AG09309 (cell line): ENCODE measurements around the gene AGK.

Experiments used
- DNase-seq: peaks from one replicate; pipeline ENCODE4 v3.0.0-alpha.2; 2010; ENCODE audit warnings: low read depth
- H3K4me3 ChIP-seq: 2 replicates; pipeline ENCODE4 v1.5.1; 2011; ENCODE audit warnings: mild to moderate bottlenecking, low read depth, low read length, moderate library complexity; ENCODE audit not compliant: control insufficient read depth
- TF ChIP-seq, protein P1 (sequence below): IDR thresholded peaks from 2 replicates; pipeline ENCODE4 v1.5.1; 2011; ENCODE audit warnings: mild to moderate bottlenecking, low read depth, low read length, inconsistent platforms; ENCODE audit not compliant: insufficient read depth, control insufficient read depth; ENCODE audit errors: missing control alignments

AGK gene

GRCh38 chr7:141551094-141551781 lies at the start of gene AGK:
AGK (plus strand) TSS chr7:141551410; CDS start chr7:141555467, 4,057 bp downstream.
- TF ChIP-seq, protein P1, sequence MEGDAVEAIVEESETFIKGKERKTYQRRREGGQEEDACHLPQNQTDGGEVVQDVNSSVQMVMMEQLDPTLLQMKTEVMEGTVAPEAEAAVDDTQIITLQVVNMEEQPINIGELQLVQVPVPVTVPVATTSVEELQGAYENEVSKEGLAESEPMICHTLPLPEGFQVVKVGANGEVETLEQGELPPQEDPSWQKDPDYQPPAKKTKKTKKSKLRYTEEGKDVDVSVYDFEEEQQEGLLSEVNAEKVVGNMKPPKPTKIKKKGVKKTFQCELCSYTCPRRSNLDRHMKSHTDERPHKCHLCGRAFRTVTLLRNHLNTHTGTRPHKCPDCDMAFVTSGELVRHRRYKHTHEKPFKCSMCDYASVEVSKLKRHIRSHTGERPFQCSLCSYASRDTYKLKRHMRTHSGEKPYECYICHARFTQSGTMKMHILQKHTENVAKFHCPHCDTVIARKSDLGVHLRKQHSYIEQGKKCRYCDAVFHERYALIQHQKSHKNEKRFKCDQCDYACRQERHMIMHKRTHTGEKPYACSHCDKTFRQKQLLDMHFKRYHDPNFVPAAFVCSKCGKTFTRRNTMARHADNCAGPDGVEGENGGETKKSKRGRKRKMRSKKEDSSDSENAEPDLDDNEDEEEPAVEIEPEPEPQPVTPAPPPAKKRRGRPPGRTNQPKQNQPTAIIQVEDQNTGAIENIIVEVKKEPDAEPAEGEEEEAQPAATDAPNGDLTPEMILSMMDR, result no peak
- no peak for DNase-seq
- peak within 1 kb of the TSS; percentile 68 for H3K4me3 ChIP-seq

GRCh38 chr7:141501451-141501850 lies 49.8 kb upstream of the AGK start:
- TF ChIP-seq, protein P1, result no peak
- DNase-seq, result no peak
- H3K4me3 ChIP-seq, result no peak overlapping the region

DNA sequence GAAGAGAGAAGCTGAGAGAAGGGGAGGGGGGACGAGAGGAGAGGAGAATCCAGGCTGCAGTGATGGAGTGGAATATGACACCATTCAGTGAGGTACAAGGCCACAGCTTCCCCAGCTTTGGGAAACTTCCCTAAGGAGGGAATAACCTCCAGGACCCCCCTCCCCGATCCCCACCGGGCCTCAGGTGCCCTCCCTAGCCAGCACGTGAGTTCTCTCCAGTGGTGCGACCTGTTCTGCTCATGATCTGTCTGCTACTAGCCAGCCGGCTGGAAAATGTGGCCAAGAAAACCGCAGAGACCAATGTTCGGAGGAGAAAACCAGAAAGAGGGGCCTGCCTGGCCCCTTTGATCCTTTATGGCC lies 39.9 kb upstream of the AGK start:
- no peak overlapping the region for H3K4me3 ChIP-seq
- no peak for DNase-seq
- TF ChIP-seq, protein P1, result no peak

- no peak overlapping the region for H3K4me3 ChIP-seq
- DNase-seq, result no peak
- TF ChIP-seq, protein P1, result no peak
Measured at GRCh38 chr7:141511676-141512396, 39.4 kb upstream of the AGK start.

GRCh38 chr7:141512597-141512996 lies 38.6 kb upstream of the AGK start:
- H3K4me3 ChIP-seq, result no peak overlapping the region
- DNase-seq, result no peak
- TF ChIP-seq, protein P1, result no peak

DNA sequence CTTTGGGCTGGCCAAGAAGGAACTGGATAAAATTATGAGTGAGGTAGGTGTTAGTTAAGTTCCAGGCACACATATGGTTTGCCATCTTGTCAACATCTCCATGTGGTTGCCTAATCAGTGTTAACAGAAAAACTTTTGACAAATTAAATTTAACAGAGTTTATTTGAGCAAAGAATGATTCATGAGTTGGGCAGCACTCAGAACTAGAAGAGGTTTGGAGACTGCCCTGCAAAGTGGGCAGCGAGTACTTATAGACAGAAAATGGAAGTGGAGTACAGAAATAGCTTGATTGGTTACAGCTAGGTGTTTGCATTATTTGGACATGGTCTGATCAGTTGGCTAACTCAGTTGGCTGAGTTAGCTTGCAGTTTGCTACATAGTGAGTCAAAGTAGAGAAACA lies 37.5 kb upstream of the AGK start:
- no peak for DNase-seq
- no peak overlapping the region for H3K4me3 ChIP-seq
- TF ChIP-seq, protein P1, result no peak
